Suprapubic skin (tissue), 4 donors: ENCODE results near the gene GUCA2A. TPM values are rescaled to one million over a fixed set of nuclear protein-coding genes. Genes with fewer than 3 reads are reported as not detected.

Experiments used
- DNase-seq, 2 donors: peaks; one replicate each; pipeline ENCODE4 v3.0.0-alpha.2; 2019; ENCODE audit warnings: low spot score in 2 of 2
- H3K27ac ChIP-seq: fragments of 200-600 bp; sonication (generic); one replicate; pipeline ENCODE4 v1.5.1; 2019
- H3K27me3 ChIP-seq: fragments of 200-600 bp; sonication (generic); one replicate; pipeline ENCODE4 v1.5.1; 2019
- H3K36me3 ChIP-seq: fragments of 200-600 bp; sonication (generic); one replicate; pipeline ENCODE4 v1.5.1; 2019
- H3K4me1 ChIP-seq: fragments of 200-600 bp; sonication (generic); one replicate; pipeline ENCODE4 v1.5.1; 2019
- H3K4me3 ChIP-seq: fragments of 200-600 bp; sonication (generic); one replicate; pipeline ENCODE4 v1.5.1; 2019; ENCODE audit warnings: mild to moderate bottlenecking
- H3K9me3 ChIP-seq: fragments of 200-600 bp; sonication (generic); one replicate; pipeline ENCODE4 v1.5.1; 2019
- EP300 ChIP-seq: sonication (generic); formaldehyde crosslinking; IDR thresholded peaks from one replicate; pipeline ENCODE4 v1.6.1; 2017; ENCODE audit warnings: antibody characterized with exemption
- POLR2A ChIP-seq, 2 donors: fragments of 450-650 bp; IDR thresholded peaks; one replicate each; pipeline ENCODE4 v1.6.1; 2017; ENCODE audit warnings: antibody characterized with exemption in 2 of 2, mild to moderate bottlenecking in 2 of 2, moderate library complexity in 2 of 2
- POLR2AphosphoS5 ChIP-seq, 3 donors: sonication (generic); formaldehyde crosslinking; IDR thresholded peaks; one replicate each; pipeline ENCODE4 v1.6.1; 2017; ENCODE audit warnings: antibody characterized with exemption in 3 of 3
- WGBS: methylation state at CpG from one replicate; pipeline ENCODE4 v1.1.5; 2018; 5-methylcytosine and 5-hydroxymethylcytosine counted together
- total RNA-seq, 4 donors: library from RNA; depleted of rRNA; stranded (reverse); fragments of >200 nt; gene quantifications; one replicate each; pipeline ENCODE4 v1.1.0, GENCODE V29; 2016
- TF ChIP-seq, protein P1 (sequence below), 2 donors: fragments of 200-600 bp in 1 of 2; fragments of 450-650 bp in 1 of 2; sonication (generic) in 1 of 2; IDR thresholded peaks; one replicate each; pipeline ENCODE4 v1.5.1; 2016 to 2019; ENCODE audit warnings: antibody characterized with exemption in 2 of 2, mild to moderate bottlenecking in 1 of 2, moderate library complexity in 1 of 2

GUCA2A gene
- total RNA-seq, 4 donors from 2014 or later = 1.4 TPM; not detected in 3

DNA sequence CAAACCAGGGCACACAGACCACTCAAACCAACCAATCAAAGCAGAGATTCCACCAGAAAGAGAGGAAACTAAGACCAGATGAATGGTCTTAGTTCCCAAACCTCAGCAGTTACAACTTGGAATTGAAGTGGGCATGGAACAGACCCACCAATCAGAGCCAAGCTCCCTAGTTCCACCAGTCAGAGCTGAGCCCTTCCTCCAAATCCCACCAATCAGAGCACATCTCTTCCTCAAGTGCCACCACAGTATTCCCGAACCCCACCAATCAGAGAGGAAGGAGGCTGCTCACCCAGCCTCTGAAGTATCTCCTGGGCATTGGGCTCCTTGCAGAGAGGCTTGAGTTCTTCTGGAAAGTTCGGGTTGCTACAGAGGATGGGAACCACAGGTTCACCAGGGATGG, 1.4 kb downstream of the GUCA2A start:
- no peak overlapping the region for H3K4me3 ChIP-seq
- H3K27me3 ChIP-seq = no peaks in the 10 kb centered on the region
- no peaks in the 10 kb centered on the region for H3K9me3 ChIP-seq
- no peak overlapping the region for H3K27ac ChIP-seq
- TF ChIP-seq POLR2A (IDR thresholded peaks at IDR 0.05) (no peak), EP300 (no peak), POLR2AphosphoS5 (IDR thresholded peaks at IDR 0.05) (no peak)
- TF ChIP-seq, protein P1, sequence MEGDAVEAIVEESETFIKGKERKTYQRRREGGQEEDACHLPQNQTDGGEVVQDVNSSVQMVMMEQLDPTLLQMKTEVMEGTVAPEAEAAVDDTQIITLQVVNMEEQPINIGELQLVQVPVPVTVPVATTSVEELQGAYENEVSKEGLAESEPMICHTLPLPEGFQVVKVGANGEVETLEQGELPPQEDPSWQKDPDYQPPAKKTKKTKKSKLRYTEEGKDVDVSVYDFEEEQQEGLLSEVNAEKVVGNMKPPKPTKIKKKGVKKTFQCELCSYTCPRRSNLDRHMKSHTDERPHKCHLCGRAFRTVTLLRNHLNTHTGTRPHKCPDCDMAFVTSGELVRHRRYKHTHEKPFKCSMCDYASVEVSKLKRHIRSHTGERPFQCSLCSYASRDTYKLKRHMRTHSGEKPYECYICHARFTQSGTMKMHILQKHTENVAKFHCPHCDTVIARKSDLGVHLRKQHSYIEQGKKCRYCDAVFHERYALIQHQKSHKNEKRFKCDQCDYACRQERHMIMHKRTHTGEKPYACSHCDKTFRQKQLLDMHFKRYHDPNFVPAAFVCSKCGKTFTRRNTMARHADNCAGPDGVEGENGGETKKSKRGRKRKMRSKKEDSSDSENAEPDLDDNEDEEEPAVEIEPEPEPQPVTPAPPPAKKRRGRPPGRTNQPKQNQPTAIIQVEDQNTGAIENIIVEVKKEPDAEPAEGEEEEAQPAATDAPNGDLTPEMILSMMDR (IDR thresholded peaks at IDR 0.05) = no peak
- peaks cover 18% of the 10 kb centered on the region for H3K4me1 ChIP-seq
- no peaks in the 10 kb centered on the region for H3K36me3 ChIP-seq
- DNase-seq = no peak
- 80% methylated on average over 2 of the region's 2 CpGs for WGBS

DNA sequence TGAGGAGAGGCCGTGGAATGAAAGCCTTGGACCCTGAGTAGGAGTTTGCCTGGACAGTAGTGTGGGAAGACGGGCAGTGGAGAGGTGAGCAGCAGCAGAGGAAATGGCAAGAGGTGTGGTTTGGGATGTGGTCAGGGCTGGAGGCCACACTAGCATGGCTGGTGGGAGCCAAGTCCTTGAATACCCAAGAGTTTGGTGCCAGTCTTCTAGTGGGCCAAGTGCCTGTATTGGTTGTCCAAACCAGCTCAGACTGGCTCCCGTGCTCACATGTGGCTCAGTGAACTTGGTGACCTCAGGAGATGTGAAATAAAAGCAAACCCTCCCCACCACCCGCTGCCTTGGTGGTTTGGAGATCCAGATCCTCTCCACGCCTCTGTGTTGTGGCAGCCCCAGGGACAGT, 2.4 kb downstream of the GUCA2A start:
- Histone ChIP-seq H3K9me3 (no peaks in the 10 kb centered on the region), H3K27me3 (no peaks in the 10 kb centered on the region), H3K4me3 (no peak overlapping the region), H3K4me1 (peaks cover 18% of the 10 kb centered on the region), H3K36me3 (no peaks in the 10 kb centered on the region), H3K27ac (no peak overlapping the region)
- DNase-seq = no peak
- 76% methylated on average over 3 of the region's 5 CpGs for WGBS
- TF ChIP-seq POLR2AphosphoS5 (IDR thresholded peaks at IDR 0.05) (no peak), POLR2A (IDR thresholded peaks at IDR 0.05) (no peak), EP300 (no peak)
- TF ChIP-seq, protein P1 (IDR thresholded peaks at IDR 0.05) = no peak

DNA sequence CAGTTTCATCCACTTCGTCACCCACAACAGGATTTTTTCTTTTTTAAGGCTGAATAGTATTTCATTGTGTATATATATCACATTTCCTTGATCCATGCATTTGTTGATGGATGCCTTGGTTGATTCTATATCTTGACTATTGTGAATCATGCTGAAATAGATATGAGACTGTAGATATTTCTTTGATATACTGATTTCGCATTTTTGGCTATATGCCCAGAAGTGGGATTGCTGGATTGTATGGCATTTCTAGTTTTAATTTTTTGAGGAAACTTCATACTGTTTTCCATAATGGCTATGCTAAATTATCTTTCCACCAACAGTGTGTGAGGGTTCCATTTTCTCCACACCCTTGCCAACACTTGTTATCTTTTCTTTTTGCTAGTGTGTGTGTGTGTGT, 6.4 kb downstream of the GUCA2A start:
- Histone ChIP-seq H3K4me1 (no peaks in the 10 kb centered on the region), H3K4me3 (no peak overlapping the region), H3K27me3 (no peaks in the 10 kb centered on the region)

DNA sequence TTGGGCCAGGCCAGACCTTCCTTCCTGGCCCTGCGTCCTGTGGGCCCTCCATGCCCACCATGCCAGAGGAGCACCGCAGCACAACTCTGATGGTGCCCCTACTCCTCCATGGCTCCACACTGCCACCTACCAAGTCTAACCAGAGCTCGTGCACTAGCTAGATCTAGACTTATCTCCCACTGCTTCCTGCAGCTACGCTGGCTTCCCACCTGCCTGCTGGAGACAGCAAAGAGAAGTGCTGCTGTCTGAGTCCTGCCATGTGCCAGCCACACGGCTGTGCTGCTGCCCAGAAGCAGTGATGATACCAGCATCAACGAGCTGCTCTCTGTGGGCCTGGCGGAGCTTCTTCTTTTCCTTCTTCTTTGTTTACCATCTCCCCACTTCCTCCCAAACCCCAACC, 6.9 kb downstream of the GUCA2A start:
- no peak for TF ChIP-seq POLR2A (IDR thresholded peaks at IDR 0.05)
- TF ChIP-seq EP300 = no peak
- TF ChIP-seq, protein P1 (IDR thresholded peaks at IDR 0.05) = no peak
- TF ChIP-seq POLR2AphosphoS5 (IDR thresholded peaks at IDR 0.05) = no peak
- Histone ChIP-seq H3K27me3 (no peaks in the 10 kb centered on the region), H3K9me3 (no peaks in the 10 kb centered on the region), H3K27ac (no peak overlapping the region), H3K4me1 (no peaks in the 10 kb centered on the region), H3K4me3 (no peak overlapping the region), H3K36me3 (no peaks in the 10 kb centered on the region)
- no peak for DNase-seq
- 63% methylated on average over 7 of the region's 7 CpGs for WGBS

More for the DNA sequence above, 6.4 kb downstream of the GUCA2A start:
- Histone ChIP-seq H3K36me3 (no peaks in the 10 kb centered on the region), H3K9me3 (no peaks in the 10 kb centered on the region), H3K27ac (no peak overlapping the region)
- DNase-seq = no peak
- WGBS = 65% methylated on average over 2 of the region's 2 CpGs
- TF ChIP-seq, protein P1 (IDR thresholded peaks at IDR 0.05) = no peak
- TF ChIP-seq POLR2AphosphoS5 (IDR thresholded peaks at IDR 0.05) (no peak), POLR2A (IDR thresholded peaks at IDR 0.05) (no peak), EP300 (no peak)

DNA sequence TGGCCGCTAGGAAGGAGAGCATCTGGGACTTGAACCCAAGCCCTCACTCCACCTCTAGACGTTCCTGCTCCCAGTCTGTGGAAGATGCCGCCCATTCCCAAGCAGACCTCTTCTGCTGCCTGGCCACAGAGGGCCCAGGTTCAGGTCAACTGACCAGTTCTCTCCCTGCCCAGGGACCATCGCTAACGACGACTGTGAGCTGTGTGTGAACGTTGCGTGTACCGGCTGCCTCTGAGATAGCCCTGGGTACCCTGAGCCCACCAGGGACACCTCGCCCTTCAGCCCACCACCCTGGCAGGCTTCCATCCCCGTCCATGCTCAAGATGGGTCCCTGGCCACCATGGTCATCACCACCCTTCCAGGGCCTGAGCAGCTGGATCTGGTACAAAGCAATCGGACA, 9.2 kb downstream of the GUCA2A start:
- DNase-seq = no peak
- Histone ChIP-seq H3K9me3 (no peaks in the 10 kb centered on the region), H3K36me3 (no peaks in the 10 kb centered on the region), H3K4me3 (no peak overlapping the region), H3K27ac (no peak overlapping the region), H3K27me3 (no peaks in the 10 kb centered on the region), H3K4me1 (peaks cover 4% of the 10 kb centered on the region)
- WGBS = 87% methylated on average over 11 of the region's 12 CpGs
- TF ChIP-seq EP300 = no peak
- TF ChIP-seq, protein P1 (IDR thresholded peaks at IDR 0.05) = no peak
- TF ChIP-seq POLR2AphosphoS5 (IDR thresholded peaks at IDR 0.05) = no peak
- TF ChIP-seq POLR2A (IDR thresholded peaks at IDR 0.05) = no peak
